Esophagus muscularis mucosa (tissue), 3 donors: ENCODE results near the gene CST4.

ENCODE experiments used
- CTCF ChIP-seq, 3 experiments: fragments of 200-600 bp in 2 of 3; fragments of 450-650 bp in 1 of 3; sonication (generic) in 2 of 3; IDR thresholded peaks; one replicate each; pipeline ENCODE4 v1.5.1; 2017 to 2019; ENCODE audit warnings: antibody characterized with exemption in 3 of 3, mild to moderate bottlenecking in 2 of 3, moderate library complexity in 1 of 3
- POLR2A ChIP-seq: fragments of 450-650 bp; IDR thresholded peaks from one replicate; pipeline ENCODE4 v1.6.1; 2017; ENCODE audit warnings: antibody characterized with exemption, moderate library complexity, mild to moderate bottlenecking, low read depth

- TF ChIP-seq CTCF (IDR thresholded peaks at IDR 0.05) (no peak), POLR2A (no peak)
Observed at GRCh38 chr20:23659989-23660837, 28.6 kb downstream of the CST4 start.
